Colon (tissue), 2 donors: Measurements from ENCODE around the gene GRHL3.

Experiments used
- FAIRE-seq: peaks from 2 replicates; lab custom pipeline; 2012; peaks lifted over from hg19 to GRCh38; lab: Jason Lieb, UNC
- donor health status: control.
- donor health status: control.

The GRHL3 gene

DNA sequence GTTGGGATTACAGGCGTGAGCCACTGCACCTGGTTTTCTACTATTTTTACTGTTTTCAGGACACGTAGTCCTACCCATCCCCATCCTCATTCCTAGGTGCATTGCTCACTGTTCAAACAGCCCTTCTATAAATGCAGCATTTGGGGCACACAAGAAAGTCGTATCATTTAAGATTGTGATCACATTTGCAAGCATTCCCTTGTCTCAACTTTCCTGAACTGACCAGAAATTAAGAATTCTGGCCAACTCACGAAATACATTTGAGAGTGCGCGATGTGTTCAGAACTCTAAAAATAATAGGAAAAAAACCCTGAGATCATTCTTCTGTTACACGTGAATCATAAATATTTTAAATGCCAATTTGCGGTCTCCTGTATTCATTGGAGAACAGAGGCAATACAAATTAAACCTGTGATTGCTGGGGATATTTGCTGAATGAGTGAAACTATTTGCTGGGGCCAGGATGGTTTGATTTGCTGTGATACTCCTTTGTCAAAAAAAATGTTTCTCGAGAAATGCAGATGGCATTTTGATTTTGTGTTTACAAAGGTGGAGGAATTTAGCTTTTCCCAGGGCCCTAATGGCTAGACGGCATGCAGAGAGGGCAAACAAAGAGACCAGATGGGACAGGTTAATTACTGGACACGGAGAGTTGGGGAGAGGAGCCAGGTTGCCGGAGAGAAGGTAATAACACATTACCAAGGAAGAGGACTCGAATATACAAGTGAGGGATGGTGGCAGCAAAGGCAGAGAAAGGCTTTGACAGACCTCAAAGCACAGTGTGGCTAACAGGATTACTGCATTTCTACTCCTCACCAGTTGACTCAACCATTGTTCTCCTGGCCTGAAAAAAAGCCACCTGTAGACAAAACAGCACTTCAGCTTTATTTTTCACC is 56.0 kb downstream of the GRHL3 start:
- FAIRE-seq, result no peak

- no peak for FAIRE-seq
Observed at GRCh38 chr1:24379733-24380315, 60.7 kb downstream of the GRHL3 start.

DNA sequence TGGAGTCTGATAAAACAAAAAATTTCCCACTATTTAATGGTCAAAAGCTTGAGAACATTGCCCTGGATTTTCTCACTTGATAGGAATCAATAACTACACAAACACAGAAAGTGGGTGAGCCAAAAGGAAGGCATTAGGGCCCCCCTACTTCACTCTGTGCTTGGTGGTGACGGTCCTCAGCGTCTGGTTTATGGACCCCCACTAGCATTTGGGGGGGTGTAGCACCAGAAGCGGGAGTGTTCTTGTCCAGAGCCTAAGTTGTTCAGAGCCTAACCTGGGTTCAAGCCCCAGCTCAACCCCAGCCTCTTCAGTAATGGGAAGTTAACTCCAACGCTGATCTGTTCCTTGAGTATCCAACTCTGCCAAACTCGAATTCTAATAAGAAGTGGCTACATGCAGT is 61.4 kb downstream of the GRHL3 start:
- FAIRE-seq, result no peak

DNA sequence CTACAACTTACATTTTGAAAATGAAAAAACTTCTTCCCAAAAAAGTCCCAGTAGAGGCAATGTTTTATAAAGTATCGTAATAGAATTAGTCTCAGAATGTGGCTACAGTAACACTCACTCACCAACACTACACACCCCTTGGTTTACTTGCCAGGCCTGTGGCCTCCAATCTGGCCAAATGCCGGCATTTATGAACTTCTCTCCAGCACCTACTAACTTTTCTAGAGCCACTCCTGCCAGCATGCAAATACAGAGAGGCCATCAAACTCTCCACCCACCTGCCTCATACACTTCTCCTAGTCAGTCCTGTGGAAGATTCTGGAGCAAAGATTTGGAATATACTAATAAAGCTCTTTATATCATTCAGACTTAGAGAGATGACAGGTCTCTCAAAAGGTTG is 62.1 kb downstream of the GRHL3 start:
- FAIRE-seq, result no peak

DNA sequence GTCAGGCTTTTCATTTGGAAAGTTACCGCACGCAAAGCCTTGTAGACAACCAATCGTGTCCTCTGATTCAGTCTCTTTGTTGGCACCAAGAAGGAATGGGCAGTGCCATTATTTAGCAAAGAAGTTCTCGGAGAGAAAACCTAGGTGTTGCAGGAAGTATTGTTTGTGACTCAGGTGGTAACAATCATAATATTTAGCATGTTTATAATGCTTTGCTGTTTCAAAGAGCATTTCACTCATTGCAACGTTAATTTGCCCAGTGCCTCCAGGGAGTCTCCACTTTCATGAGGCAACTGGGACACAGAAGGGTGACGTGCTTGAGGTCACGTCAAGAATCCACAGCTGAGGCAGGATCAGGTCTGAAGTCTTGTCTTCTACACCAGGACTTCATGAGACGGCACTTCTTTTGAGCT is 63.0 kb downstream of the GRHL3 start:
- FAIRE-seq, result no peak

DNA sequence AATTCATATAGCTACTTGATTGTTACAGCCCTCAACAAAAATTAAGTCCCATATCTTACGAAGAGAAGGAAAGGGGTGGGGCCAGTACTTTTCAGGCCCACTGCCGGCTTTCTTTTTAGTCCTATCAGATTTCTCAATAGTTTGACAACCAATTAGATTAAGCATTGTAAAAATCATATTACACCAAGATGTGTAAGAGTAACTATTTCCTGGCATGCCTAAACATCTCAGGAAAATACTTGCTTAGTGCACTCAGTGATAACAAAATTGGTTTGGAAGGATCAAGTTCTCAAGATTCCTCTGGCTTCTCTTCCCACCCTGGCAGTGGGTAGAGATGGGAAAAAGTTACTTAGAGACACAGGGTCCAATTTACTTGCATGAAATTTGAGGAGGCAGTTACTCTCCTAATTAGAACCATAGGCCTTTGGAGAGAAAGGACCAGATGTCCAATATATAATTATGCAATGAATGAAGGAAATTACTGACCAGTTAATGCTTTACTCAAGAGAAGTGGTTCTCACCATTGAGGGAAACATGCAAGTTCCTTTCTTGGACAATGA is 64.3 kb downstream of the GRHL3 start:
- no peak for FAIRE-seq

- FAIRE-seq, result no peak
Observed at GRCh38 chr1:24384251-24385090, 65.3 kb downstream of the GRHL3 start.

GRCh38 chr1:24385160-24385940 is 66.2 kb downstream of the GRHL3 start:
- no peak for FAIRE-seq

GRCh38 chr1:24386241-24386640 is 67.1 kb downstream of the GRHL3 start:
- FAIRE-seq, result no peak

GRCh38 chr1:24386931-24387330 is 67.8 kb downstream of the GRHL3 start:
- no peak for FAIRE-seq

DNA sequence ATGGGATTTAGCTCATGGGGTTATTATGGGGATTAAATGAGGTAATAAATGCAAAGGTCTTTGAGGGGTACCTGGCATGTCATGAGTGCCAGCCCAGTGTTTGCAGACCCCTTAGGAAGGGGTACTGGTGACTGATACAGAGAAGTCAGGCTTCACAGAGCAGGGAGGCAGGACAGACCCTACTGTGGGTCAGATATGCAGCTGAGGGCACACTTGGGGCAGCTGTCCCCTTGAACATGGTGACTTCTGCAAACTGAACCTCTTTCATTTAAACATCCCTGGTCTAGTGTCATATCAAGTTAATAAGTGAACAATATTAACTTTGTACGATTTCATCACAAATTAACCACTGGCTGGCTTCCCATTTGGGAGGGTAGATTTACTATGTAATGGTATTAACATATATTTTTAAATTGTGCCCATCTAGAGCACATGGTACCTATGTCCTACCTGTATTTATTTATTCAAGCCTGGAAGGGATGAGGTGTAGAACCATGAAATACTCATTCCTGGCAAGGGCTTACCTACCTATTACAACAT is 68.5 kb downstream of the GRHL3 start:
- no peak for FAIRE-seq

- FAIRE-seq, result no peak
Observed at GRCh38 chr1:24388331-24388885, 69.3 kb downstream of the GRHL3 start.

DNA sequence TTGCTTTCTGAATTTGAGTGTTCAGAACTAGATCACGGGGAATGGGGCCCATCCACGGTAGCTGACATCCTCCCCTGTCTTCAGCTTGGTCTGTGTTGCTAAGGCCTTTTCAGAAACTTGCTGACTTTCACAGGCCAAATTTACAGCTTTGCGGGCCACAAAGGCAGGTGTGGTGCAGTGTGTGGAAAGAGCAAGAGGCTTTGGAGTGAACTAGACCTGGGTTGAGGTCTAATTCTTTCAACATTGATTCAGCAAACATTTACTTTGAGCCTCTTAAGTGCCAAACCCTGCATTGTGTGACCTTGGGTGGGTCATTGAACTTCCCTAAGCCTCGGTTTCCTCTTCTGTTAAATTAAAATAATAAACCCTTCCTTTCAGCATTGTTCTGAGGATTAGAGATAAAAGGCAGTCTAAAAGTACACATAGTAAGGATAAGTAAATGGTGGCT is 70.1 kb downstream of the GRHL3 start:
- FAIRE-seq, result no peak

DNA sequence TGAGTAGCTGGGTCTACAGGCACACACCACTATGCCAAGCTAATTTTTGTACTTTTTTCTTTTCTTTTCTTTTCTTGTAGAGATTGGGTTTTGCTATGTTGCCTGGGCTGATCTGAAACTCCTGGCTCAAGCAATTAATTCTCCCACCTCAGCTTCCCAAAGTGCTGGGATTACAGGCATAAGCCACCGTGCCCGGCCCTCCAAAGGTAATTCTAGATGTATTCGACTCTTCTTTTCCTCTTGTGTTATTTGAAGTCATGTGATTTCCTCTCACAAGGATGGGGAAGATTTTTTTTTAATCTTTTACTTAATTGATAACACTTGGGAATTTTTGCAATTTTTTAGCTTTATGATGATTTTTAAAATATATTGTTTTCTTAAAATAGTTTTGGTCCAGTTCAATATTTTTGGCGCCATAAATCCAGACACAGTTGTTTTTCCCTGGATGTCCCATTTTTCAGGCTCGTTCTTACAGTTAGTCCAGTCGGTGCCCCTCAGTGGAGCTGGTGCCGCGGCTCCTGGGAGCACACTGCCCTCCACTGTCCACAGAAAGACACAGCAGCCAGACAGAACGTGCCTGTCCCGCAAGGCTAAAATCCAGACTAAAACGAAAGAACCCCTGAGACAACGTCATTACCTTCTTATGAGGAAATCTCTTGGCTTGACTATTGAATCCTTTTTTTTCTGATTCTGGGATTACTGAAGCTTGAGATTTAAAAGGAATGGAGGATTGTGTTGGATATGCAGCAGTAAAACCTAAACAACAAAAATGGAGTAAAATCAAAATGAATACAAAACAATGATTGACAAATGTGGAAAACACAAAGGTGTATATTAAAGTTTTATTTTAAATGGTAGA is 72.0 kb downstream of the GRHL3 start:
- FAIRE-seq, result no peak

- no peak for FAIRE-seq
Observed at GRCh38 chr1:24391882-24392603, 72.9 kb downstream of the GRHL3 start.

- FAIRE-seq, result no peak
Observed at GRCh38 chr1:24392604-24392946, 73.4 kb downstream of the GRHL3 start.

GRCh38 chr1:24392982-24393650 is 74.0 kb downstream of the GRHL3 start:
- FAIRE-seq, result no peak

DNA sequence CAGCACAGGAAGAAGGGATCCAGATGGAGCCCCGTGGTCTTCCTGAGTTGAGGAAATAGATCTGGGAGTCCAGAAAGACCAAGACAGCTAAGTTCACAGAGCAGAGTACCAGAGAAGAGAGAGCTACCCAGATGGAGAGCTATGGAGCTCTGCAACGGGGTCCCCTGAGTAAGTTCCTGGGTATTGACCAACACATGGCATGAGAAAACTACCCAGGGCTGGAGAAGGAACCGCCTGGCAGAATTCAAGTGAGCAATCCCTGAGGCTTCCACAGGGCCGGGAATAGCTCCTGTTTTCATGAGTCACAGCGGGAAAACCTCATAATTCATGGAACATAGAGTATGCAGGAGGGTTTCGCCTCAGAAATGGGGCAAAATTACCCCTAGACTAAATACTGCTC is 74.7 kb downstream of the GRHL3 start:
- FAIRE-seq, result no peak

DNA sequence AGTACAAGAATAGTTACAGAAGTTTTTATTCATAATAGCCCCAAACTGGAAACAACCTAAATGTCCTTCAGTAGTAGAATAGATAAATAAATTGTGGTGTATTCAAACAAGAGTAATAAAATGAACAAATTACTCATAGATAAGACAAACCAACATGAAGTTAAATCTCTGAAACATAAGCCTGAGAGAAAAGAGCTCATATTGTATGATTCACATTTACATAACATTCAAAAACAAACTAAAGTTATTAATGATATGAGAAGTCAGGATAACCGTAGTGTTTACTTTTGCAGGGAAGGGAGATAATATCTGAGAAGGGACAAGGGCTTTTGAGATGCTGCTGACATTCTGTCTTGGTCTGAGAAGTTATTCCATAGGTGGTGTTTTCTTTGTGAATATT is 80.9 kb downstream of the GRHL3 start:
- FAIRE-seq, result no peak
